GM19193 (cell line): ENCODE results near the gene SOX13.

Experiments used
- POLR2A ChIP-seq: IDR thresholded peaks from 4 replicates; pipeline ENCODE4 v1.6.1; 2011; ENCODE audit not compliant: insufficient read depth, insufficient read length; ENCODE audit errors: extremely low read depth

SOX13 gene

GRCh38 chr1:204157962-204158361 is 85.0 kb downstream of the SOX13 start:
- no peak for TF ChIP-seq POLR2A

- no peak for TF ChIP-seq POLR2A
These were observed 88.9 kb downstream of the SOX13 start for GRCh38 chr1:204161609-204162493.

- no peak for TF ChIP-seq POLR2A
These were observed 89.7 kb downstream of the SOX13 start for GRCh38 chr1:204162494-204163074.

GRCh38 chr1:204166219-204166618 is 93.3 kb downstream of the SOX13 start, which contains the start of gene REN:
Gene REN (minus strand): TSS chr1:204166337. CDS start chr1:204166293, 44 bp downstream.
- TF ChIP-seq POLR2A = no peak

GRCh38 chr1:204167730-204168129 is 94.8 kb downstream of the SOX13 start:
- no peak for TF ChIP-seq POLR2A

GRCh38 chr1:204169858-204170257 is 96.9 kb downstream of the SOX13 start:
- no peak for TF ChIP-seq POLR2A

GRCh38 chr1:204170494-204171155 is 97.7 kb downstream of the SOX13 start:
- no peak for TF ChIP-seq POLR2A

- TF ChIP-seq POLR2A = no peak
These were observed 98.8 kb downstream of the SOX13 start for GRCh38 chr1:204171751-204172178.

GRCh38 chr1:204172404-204173029 is 99.6 kb downstream of the SOX13 start:
- no peak for TF ChIP-seq POLR2A

- no peak for TF ChIP-seq POLR2A
These were observed 102.0 kb downstream of the SOX13 start for GRCh38 chr1:204174958-204175357.

- TF ChIP-seq POLR2A = no peak
These were observed 103.1 kb downstream of the SOX13 start for GRCh38 chr1:204176049-204176448.

GRCh38 chr1:204177133-204177532 is 104.2 kb downstream of the SOX13 start:
- no peak for TF ChIP-seq POLR2A
